Liver (tissue), 3 donors: Measurements from ENCODE around the gene PNPLA3.

Experiments used
- ATF3 ChIP-seq: IDR thresholded peaks from 2 replicates; pipeline ENCODE4 v1.6.1; 2016; ENCODE audit warnings: antibody characterized with exemption
- CTCF ChIP-seq: fragments of 150-350 bp; IDR thresholded peaks from 2 replicates; pipeline ENCODE4 v1.5.1; 2017; ENCODE audit warnings: improper control_type of control experiment, low read depth, low read length; ENCODE audit not compliant: missing input control
- EGR1 ChIP-seq, 2 donors: IDR thresholded peaks; 2 replicates each; pipeline ENCODE4 v1.6.1; 2016 to 2018; ENCODE audit warnings: antibody characterized with exemption in 2 of 2, low read depth in 2 of 2
- FOXA1 ChIP-seq: IDR thresholded peaks from 2 replicates; pipeline ENCODE4 v1.6.1; 2016; ENCODE audit warnings: antibody characterized with exemption
- GABPA ChIP-seq, 2 donors: IDR thresholded peaks in 1 of 2; conservative IDR thresholded peaks in 1 of 2; 2 replicates each; pipeline ENCODE4 v1.6.1; 2016; ENCODE audit warnings: antibody characterized with exemption in 2 of 2, mild to moderate bottlenecking in 1 of 2, moderate library complexity in 1 of 2
- MAX ChIP-seq: IDR thresholded peaks from 2 replicates; pipeline ENCODE4 v1.6.1; 2016; ENCODE audit warnings: antibody characterized with exemption
- RAD21 ChIP-seq, 2 donors: IDR thresholded peaks; 2 replicates each; pipeline ENCODE4 v1.6.1; 2016; ENCODE audit warnings: antibody characterized with exemption in 2 of 2, mild to moderate bottlenecking in 2 of 2
- REST ChIP-seq: IDR thresholded peaks from 2 replicates; pipeline ENCODE4 v1.6.1; 2016; ENCODE audit warnings: antibody characterized with exemption, mild to moderate bottlenecking
- SP1 ChIP-seq: IDR thresholded peaks from 2 replicates; pipeline ENCODE4 v1.6.1; 2018; ENCODE audit warnings: antibody characterized with exemption, mild to moderate bottlenecking
- TAF1 ChIP-seq: conservative IDR thresholded peaks from 2 replicates; pipeline ENCODE4 v1.6.1; 2016; ENCODE audit warnings: antibody characterized with exemption, mild to moderate bottlenecking
- donor health status: healthy.
- donor health status: healthy.

GRCh38 chr22:43996170-43996980, 72.8 kb downstream of the PNPLA3 start:
- no peak for TF ChIP-seq REST
- no peak for TF ChIP-seq CTCF
- no peak for TF ChIP-seq GABPA (IDR thresholded peaks at IDR 0.05 in 1 of 2, conservative IDR thresholded peaks at IDR 0.05 in 1 of 2)
- no peak for TF ChIP-seq EGR1 (IDR thresholded peaks at IDR 0.05; ENCODE audit: low read depth in 2 of 2)
- no peak for TF ChIP-seq TAF1
- TF ChIP-seq FOXA1: no peak
- peak in 1 of 2 donors; percentile 7 for TF ChIP-seq RAD21 (IDR thresholded peaks at IDR 0.05)
- TF ChIP-seq MAX: no peak
- no peak for TF ChIP-seq SP1
- TF ChIP-seq ATF3: no peak
